Lower leg skin (tissue), 4 donors: ENCODE results near the gene RPTOR. TPM values are rescaled to one million over a fixed set of nuclear protein-coding genes. Genes with fewer than 3 reads are reported as not detected.

Experiments used
- DNase-seq, 2 donors: peaks; one replicate each; pipeline ENCODE4 v3.0.0-alpha.2; 2019; ENCODE audit warnings: low spot score in 2 of 2
- H3K4me3 ChIP-seq: fragments of 200-600 bp; sonication (generic); 2 replicates; pipeline ENCODE4 v1.5.1; 2017; ENCODE audit warnings: mild to moderate bottlenecking, low read depth; ENCODE audit not compliant: poor library complexity, severe bottlenecking
- POLR2A ChIP-seq, 2 donors: fragments of 450-650 bp; IDR thresholded peaks; one replicate each; pipeline ENCODE4 v1.6.1; 2016 to 2017; ENCODE audit warnings: antibody characterized with exemption in 2 of 2, mild to moderate bottlenecking in 1 of 2, moderate library complexity in 1 of 2
- WGBS, 2 donors: methylation state at CpG; one replicate each; pipeline ENCODE4 v1.1.5; 2018; 5-methylcytosine and 5-hydroxymethylcytosine counted together
- intact Hi-C: fragments of 100-400 bp; cut with DNase I; formaldehyde crosslinking; loops from one replicate; pipeline ENCODE4 v1.15.0; 2023; ENCODE audit warnings: low total_unique reads
- total RNA-seq, 4 donors: library from RNA; depleted of rRNA; stranded (reverse); fragments of >200 nt; gene quantifications; one replicate each; pipeline ENCODE4 v1.1.0, GENCODE V29; 2016
- TF ChIP-seq, protein P1 (sequence below), 3 donors: fragments of 450-650 bp; IDR thresholded peaks; one replicate each; pipeline ENCODE4 v1.5.1; 2016; ENCODE audit warnings: antibody characterized with exemption in 3 of 3, mild to moderate bottlenecking in 3 of 3, moderate library complexity in 2 of 3

The RPTOR gene
- total RNA-seq, 4 donors from 2014 or later, result 30.7 to 68.2 (median 39.8) TPM

DNA sequence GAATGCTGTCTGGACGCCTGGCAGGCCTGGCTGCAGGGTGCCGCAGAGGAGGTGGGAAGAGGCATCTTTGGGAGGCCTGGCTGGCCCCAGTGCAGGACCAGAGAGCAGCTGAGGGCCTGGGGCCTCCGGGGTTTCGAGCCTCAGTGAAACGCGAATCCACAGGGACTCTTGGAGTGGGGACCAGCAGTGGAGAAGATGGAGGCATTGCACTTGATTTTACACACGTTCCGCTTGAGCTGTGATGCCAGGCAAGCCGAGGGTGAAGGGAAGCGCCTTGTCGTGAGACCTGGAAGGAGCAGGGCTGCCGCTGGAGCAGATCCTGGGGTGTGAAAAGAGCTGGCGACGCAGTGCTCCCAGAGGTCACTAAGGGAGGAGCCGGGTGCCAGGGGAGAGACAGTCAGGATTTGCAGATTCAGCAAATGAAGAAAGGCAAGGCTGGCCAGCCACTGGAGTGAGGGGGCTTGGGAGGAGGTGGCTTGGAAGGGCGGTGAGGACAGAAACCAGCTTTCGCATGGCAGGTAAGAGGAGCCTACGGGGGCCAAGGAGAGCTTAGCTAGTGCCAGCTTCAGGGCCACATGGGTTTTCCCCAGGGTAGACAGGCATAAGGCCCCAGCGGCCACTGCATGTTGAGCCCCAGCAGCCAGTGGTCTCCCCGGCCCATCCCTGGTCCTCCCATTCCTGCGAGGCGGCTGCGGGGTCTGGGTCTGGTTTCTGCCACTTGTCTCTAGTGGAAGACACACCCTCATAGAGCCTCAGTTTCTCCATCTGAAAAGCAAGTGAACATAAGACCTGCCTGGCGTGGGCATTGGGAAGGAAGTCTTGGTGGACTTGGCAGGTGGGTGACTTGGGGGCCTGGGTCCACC is 271.8 kb downstream of the RPTOR start:
- peak in 1 of 2 donors; percentile 72 for DNase-seq
- TF ChIP-seq, protein P1, sequence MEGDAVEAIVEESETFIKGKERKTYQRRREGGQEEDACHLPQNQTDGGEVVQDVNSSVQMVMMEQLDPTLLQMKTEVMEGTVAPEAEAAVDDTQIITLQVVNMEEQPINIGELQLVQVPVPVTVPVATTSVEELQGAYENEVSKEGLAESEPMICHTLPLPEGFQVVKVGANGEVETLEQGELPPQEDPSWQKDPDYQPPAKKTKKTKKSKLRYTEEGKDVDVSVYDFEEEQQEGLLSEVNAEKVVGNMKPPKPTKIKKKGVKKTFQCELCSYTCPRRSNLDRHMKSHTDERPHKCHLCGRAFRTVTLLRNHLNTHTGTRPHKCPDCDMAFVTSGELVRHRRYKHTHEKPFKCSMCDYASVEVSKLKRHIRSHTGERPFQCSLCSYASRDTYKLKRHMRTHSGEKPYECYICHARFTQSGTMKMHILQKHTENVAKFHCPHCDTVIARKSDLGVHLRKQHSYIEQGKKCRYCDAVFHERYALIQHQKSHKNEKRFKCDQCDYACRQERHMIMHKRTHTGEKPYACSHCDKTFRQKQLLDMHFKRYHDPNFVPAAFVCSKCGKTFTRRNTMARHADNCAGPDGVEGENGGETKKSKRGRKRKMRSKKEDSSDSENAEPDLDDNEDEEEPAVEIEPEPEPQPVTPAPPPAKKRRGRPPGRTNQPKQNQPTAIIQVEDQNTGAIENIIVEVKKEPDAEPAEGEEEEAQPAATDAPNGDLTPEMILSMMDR (IDR thresholded peaks at IDR 0.05), result no peak
- no peak for TF ChIP-seq POLR2A (IDR thresholded peaks at IDR 0.05)
- 94 to 95% methylated on average over 24 of the region's 24 CpGs for WGBS, 2 donors
- H3K4me3 ChIP-seq, result no peak overlapping the region
- intact Hi-C loops, result no loop called here

DNA sequence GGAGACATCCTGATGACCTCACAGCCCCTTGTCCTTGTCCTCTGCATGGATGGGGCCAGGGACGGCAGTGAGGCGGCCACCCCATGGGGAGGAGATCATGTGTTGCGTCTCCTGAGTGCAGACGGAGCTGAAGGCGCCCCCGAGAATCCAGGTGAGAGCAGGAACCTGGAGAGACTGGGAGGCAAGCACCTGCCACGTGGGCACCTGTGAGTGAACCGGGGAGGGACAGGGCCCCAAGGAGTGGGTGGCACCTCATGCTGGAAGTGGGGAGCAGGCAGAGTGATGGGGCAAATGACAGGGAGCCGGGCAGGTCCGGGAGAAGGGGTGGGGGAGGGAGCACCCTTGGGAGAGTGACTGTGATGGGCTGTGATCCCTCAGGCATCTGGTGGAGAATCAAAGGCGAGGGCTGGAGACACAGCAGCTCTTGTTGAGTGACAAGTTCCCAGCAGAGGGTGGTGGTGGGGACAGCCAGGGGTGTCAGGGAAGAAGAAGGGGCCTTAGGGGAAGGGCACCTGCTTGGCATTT is 272.7 kb downstream of the RPTOR start:
- no peak overlapping the region for H3K4me3 ChIP-seq
- DNase-seq, result peak in 1 of 2 donors; percentile 67
- TF ChIP-seq, protein P1 (IDR thresholded peaks at IDR 0.05), result no peak
- TF ChIP-seq POLR2A (IDR thresholded peaks at IDR 0.05), result no peak
- WGBS, 2 donors, result 92% methylated on average over 11 of the region's 11 CpGs
- intact Hi-C loops, result no loop called here

DNA sequence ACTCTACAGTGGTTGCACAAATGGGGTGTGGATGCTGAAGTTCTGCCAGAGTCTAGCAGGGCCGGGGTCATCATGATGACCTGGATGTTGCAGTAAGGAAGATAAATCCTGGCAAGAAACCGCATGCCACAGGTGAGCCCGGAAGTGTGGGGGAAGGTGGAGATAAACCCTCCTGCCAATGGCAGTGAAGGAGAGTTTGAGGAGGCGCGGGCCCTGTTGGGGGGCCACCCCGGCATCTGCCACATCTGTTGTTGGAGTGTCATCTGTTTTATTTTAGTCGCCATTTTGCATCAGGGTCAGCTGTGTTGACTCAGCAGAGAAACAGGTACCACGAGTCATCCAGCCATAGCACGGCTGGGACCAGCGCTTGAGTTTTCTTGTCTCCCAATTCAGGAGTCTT is 273.2 kb downstream of the RPTOR start:
- no peak for TF ChIP-seq POLR2A (IDR thresholded peaks at IDR 0.05)
- TF ChIP-seq, protein P1 (IDR thresholded peaks at IDR 0.05), result no peak
- 91 to 93% methylated on average over 10 of the region's 10 CpGs for WGBS, 2 donors
- peak in 1 of 2 donors; percentile 61 for DNase-seq
- intact Hi-C loops, result no loop called here
- H3K4me3 ChIP-seq, result no peak overlapping the region

DNA sequence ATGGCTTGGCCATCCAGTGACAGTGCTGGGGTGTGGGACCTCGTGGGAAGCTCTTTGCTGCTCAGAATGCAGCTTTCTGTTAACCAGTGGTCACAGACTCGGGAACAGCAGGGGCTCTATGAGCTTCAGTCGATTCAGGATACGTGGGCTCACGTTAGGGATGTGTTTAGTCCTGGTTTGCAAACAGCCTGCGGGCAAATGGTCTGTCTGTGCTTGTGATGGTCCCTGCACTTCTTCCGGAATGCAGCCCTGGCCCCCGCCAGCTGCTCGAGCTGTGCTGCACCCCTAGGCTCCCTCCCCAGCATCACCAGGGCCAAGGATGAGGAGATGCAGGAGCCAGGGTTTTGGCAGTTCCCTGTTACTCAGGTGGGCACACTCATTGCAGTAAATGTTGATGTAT is 274.2 kb downstream of the RPTOR start:
- intact Hi-C loops, result no loop called here
- DNase-seq, result peak in 1 of 2 donors; percentile 40
- TF ChIP-seq, protein P1 (IDR thresholded peaks at IDR 0.05), result no peak
- no peak for TF ChIP-seq POLR2A (IDR thresholded peaks at IDR 0.05)
- no peak overlapping the region for H3K4me3 ChIP-seq
- 87 to 88% methylated on average over 9 of the region's 9 CpGs for WGBS, 2 donors

DNA sequence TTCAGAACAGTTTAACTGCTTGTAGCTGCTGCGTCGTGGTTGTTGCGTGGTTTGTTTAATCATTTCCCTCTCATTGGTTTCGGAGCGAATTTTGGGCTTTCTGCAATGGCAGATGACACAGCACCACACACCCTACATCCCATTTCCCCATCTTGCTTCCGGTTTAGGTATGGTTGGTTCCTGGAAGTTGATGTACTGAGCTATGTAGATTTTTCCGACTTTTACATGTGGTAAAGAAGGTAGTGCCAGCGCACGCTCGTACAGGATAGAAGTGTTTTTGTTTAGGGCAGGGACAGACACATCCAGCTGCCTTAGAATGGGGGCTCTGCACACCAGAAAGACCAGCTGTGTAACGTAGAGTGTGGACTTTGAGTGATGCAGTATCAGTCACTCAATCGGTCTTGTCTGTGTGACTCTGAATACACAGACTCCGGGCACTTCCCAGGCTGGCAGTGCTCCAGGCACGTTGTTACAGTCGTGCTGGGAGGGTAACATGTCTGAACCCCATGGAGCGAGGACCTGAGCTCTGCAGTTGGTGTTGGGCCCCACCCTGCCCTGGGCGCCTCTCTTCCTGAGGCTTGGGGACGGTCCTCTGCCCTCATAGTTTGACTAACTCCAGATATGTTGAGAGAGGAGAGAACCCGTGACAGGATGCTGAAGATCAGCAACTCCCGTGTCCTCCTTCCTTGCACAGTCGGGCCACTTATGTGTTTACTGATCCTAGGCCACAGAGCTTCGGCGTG is 275.0 kb downstream of the RPTOR start:
- no peak for TF ChIP-seq POLR2A (IDR thresholded peaks at IDR 0.05)
- TF ChIP-seq, protein P1 (IDR thresholded peaks at IDR 0.05), result no peak
- intact Hi-C loops, result no loop called here
- no peak for DNase-seq
- 71 to 73% methylated on average over 23 of the region's 23 CpGs for WGBS, 2 donors
- H3K4me3 ChIP-seq, result no peak overlapping the region
